Measurements from ENCODE around the gene GREB1. TPM values are rescaled to one million over a fixed set of nuclear protein-coding genes. Genes with fewer than 3 reads are reported as not detected.

Gene GREB1
- total and polyA plus RNA-seq, 2 experiments from 2014 or later = 5.7 to 6.4 TPM

- peaks cover 22% of the 10 kb centered on the region for H3K4me1 ChIP-seq (ENCODE audit: insufficient read depth)
- H2AFZ ChIP-seq = no peak overlapping the region
- no peaks in the 10 kb centered on the region for H3K27me3 ChIP-seq
- H3K4me3 ChIP-seq = no peak overlapping the region
- WGBS (ENCODE audit: low lambda C conversion rate, missing lambda C conversion rate) = 77% methylated on average over 8 of the region's 8 CpGs
- H3K9me2 ChIP-seq (replicated peaks; ENCODE audit: insufficient read depth) = no peaks in the 10 kb centered on the region
- H3K36me3 ChIP-seq (replicated peaks; ENCODE audit: insufficient read depth, low read depth) = no peaks in the 10 kb centered on the region
- no peak overlapping the region for H3K4me2 ChIP-seq
- H3K79me2 ChIP-seq = no peaks in the 10 kb centered on the region
- TF ChIP-seq EZH2phosphoT487 (IDR thresholded peaks at IDR 0.05; ENCODE audit: low read depth, severe bottlenecking, unreplicated experiment) (no peak), EZH2 (IDR thresholded peaks at IDR 0.05; ENCODE audit: borderline replicate concordance) (no peak), CTCF (IDR thresholded peaks at IDR 0.05; ENCODE audit: poor library complexity) (no peak)
- H4K20me1 ChIP-seq (ENCODE audit: insufficient read depth, poor library complexity, severe bottlenecking) = no peaks in the 10 kb centered on the region
- H3K27ac ChIP-seq = no peak overlapping the region
- no peaks in the 10 kb centered on the region for H3K9me3 ChIP-seq (ENCODE audit: low read depth)
- no peak for DNase-seq (ENCODE audit: low spot score)
Measured at GRCh38 chr2:11541693-11542274, 7.9 kb downstream of the GREB1 start.

- no peak for TF ChIP-seq CTCF (IDR thresholded peaks at IDR 0.05; ENCODE audit: poor library complexity)
- TF ChIP-seq EZH2 (IDR thresholded peaks at IDR 0.05; ENCODE audit: borderline replicate concordance) = no peak
- TF ChIP-seq EZH2phosphoT487 (IDR thresholded peaks at IDR 0.05; ENCODE audit: low read depth, severe bottlenecking, unreplicated experiment) = no peak
- no peak overlapping the region for H3K4me2 ChIP-seq
Measured at GRCh38 chr2:11542275-11542819, 8.5 kb downstream of the GREB1 start.

GRCh38 chr2:11543337-11544216 lies 9.7 kb downstream of the GREB1 start:
- peaks cover 3% of the 10 kb centered on the region for H3K79me2 ChIP-seq
- no peak overlapping the region for H2AFZ ChIP-seq
- H3K4me1 ChIP-seq (ENCODE audit: insufficient read depth) = peaks cover 22% of the 10 kb centered on the region
- H3K9me2 ChIP-seq (replicated peaks; ENCODE audit: insufficient read depth) = no peaks in the 10 kb centered on the region
- H3K27me3 ChIP-seq = no peaks in the 10 kb centered on the region
- no peak overlapping the region for H3K4me3 ChIP-seq
- H3K36me3 ChIP-seq (replicated peaks; ENCODE audit: insufficient read depth, low read depth) = no peaks in the 10 kb centered on the region
- WGBS (ENCODE audit: low lambda C conversion rate, missing lambda C conversion rate) = 92% methylated on average over 11 of the region's 11 CpGs
- no peak for DNase-seq (ENCODE audit: low spot score)
- TF ChIP-seq EZH2 (IDR thresholded peaks at IDR 0.05; ENCODE audit: borderline replicate concordance) (no peak), CTCF (IDR thresholded peaks at IDR 0.05; ENCODE audit: poor library complexity) (no peak), EZH2phosphoT487 (IDR thresholded peaks at IDR 0.05; ENCODE audit: low read depth, severe bottlenecking, unreplicated experiment) (no peak)
- no peaks in the 10 kb centered on the region for H4K20me1 ChIP-seq (ENCODE audit: insufficient read depth, poor library complexity, severe bottlenecking)
- no peaks in the 10 kb centered on the region for H3K9me3 ChIP-seq (ENCODE audit: low read depth)
- no peak overlapping the region for H3K4me2 ChIP-seq
- no peak overlapping the region for H3K27ac ChIP-seq

More at GRCh38 chr2:11542275-11542819, 8.5 kb downstream of the GREB1 start:
- Histone ChIP-seq H3K79me2 (peaks cover 3% of the 10 kb centered on the region), H3K36me3 (replicated peaks; ENCODE audit: insufficient read depth, low read depth) (no peaks in the 10 kb centered on the region), H3K4me1 (ENCODE audit: insufficient read depth) (peaks cover 22% of the 10 kb centered on the region), H3K4me3 (no peak overlapping the region), H2AFZ (no peak overlapping the region), H3K9me3 (ENCODE audit: low read depth) (no peaks in the 10 kb centered on the region), H3K27me3 (no peaks in the 10 kb centered on the region), H3K9me2 (replicated peaks; ENCODE audit: insufficient read depth) (no peaks in the 10 kb centered on the region), H4K20me1 (ENCODE audit: insufficient read depth, poor library complexity, severe bottlenecking) (no peaks in the 10 kb centered on the region), H3K27ac (no peak overlapping the region)
- WGBS (ENCODE audit: low lambda C conversion rate, missing lambda C conversion rate) = 47% methylated on average over 11 of the region's 11 CpGs
- no peak for DNase-seq (ENCODE audit: low spot score)

All from hepatocyte (in vitro differentiated cells).